Measurements from ENCODE around the gene MYO10.

DNA sequence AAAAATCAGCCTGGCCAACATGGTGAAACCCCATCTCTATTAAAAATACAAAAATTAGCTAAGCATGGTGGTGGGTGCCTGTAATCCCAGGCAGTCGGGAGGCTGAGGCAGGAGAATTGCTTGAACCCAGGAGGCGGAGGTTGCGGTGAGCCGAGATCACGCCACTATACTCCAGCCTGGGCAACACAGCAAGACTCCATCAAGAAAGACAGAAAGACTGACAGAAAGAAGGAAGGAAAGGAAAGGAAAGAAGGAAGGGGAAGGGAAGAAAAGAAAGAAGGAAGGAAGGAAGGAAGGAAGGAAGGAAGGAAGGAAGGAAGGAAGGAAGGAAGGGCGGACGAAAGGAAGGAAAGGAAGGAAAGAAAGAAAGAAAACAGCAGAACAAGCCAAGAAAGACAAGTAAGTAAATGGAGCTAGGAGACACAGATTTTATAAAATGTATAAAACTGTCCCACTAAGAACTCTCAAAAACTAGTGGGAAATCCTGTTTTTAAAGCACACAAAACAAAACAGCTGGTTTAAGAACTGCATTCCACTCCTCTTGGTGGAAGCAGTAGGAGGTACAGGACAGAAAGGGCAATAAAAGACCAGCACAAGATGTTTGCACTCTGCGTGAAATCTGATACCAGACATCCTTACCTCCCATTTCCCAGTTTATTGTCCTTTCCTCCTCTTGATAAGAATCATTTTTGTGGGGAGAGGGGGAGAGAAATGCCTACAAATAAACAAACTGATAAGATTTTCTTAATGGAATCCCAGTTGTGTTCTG is 46.7 kb downstream of the MYO10 start:
- TF ChIP-seq, protein P1, sequence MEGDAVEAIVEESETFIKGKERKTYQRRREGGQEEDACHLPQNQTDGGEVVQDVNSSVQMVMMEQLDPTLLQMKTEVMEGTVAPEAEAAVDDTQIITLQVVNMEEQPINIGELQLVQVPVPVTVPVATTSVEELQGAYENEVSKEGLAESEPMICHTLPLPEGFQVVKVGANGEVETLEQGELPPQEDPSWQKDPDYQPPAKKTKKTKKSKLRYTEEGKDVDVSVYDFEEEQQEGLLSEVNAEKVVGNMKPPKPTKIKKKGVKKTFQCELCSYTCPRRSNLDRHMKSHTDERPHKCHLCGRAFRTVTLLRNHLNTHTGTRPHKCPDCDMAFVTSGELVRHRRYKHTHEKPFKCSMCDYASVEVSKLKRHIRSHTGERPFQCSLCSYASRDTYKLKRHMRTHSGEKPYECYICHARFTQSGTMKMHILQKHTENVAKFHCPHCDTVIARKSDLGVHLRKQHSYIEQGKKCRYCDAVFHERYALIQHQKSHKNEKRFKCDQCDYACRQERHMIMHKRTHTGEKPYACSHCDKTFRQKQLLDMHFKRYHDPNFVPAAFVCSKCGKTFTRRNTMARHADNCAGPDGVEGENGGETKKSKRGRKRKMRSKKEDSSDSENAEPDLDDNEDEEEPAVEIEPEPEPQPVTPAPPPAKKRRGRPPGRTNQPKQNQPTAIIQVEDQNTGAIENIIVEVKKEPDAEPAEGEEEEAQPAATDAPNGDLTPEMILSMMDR (IDR thresholded peaks at IDR 0.05) = no peak
- TF ChIP-seq, protein P2, sequence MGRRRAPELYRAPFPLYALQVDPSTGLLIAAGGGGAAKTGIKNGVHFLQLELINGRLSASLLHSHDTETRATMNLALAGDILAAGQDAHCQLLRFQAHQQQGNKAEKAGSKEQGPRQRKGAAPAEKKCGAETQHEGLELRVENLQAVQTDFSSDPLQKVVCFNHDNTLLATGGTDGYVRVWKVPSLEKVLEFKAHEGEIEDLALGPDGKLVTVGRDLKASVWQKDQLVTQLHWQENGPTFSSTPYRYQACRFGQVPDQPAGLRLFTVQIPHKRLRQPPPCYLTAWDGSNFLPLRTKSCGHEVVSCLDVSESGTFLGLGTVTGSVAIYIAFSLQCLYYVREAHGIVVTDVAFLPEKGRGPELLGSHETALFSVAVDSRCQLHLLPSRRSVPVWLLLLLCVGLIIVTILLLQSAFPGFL (CRISPR knock-in tag; IDR thresholded peaks at IDR 0.05; ENCODE audit: borderline replicate concordance) = no peak
